ENCODE data around the gene SCARB1. TPM values are rescaled to one million over a fixed set of nuclear protein-coding genes. Genes with fewer than 3 reads are reported as not detected.

The SCARB1 gene
- total and polyA plus RNA-seq, 2 donors = 3.2 to 16.7 TPM

- Histone ChIP-seq H3K9me3 (ENCODE audit: control insufficient read depth in 2 of 2, insufficient read depth in 1 of 2, low read length in 1 of 2) (peaks cover 2 to 13% of the 10 kb centered on the region in 2 donors), H3K4me1 (ENCODE audit: control insufficient read depth in 2 of 2, insufficient read depth in 2 of 2, low read length in 2 of 2) (peaks cover 0 to 21% of the 10 kb centered on the region in 2 donors), H3K36me3 (ENCODE audit: control insufficient read depth in 2 of 2, insufficient read depth in 2 of 2, low read length in 1 of 2) (no peaks in the 10 kb centered on the region), H3K27ac (ENCODE audit: low read depth in 1 of 2, low read length in 1 of 2) (no peak overlapping the region), H3K4me3 (ENCODE audit: low read length in 2 of 2) (no peak overlapping the region), H3K27me3 (ENCODE audit: control insufficient read depth in 2 of 2, insufficient read depth in 1 of 2, low read length in 1 of 2) (peaks cover 0 to 8% of the 10 kb centered on the region in 2 donors)
- DNase-seq (ENCODE audit: low read depth in 6 of 9, low spot score in 9 of 9) = no peak
- 98% methylated on average over 3 of the region's 3 CpGs for WGBS
These were observed 94.5 kb downstream of the SCARB1 start for GRCh38 chr12:124769163-124769530.

GRCh38 chr12:124768452-124769162 lies 95.1 kb downstream of the SCARB1 start:
- no peak overlapping the region for H3K4me3 ChIP-seq (ENCODE audit: low read length in 2 of 2)
- H3K27me3 ChIP-seq (ENCODE audit: control insufficient read depth in 2 of 2, insufficient read depth in 1 of 2, low read length in 1 of 2) = peaks cover 0 to 8% of the 10 kb centered on the region in 2 donors
- H3K4me1 ChIP-seq (ENCODE audit: control insufficient read depth in 2 of 2, insufficient read depth in 2 of 2, low read length in 2 of 2) = peaks cover 0 to 16% of the 10 kb centered on the region in 2 donors
- WGBS = 94% methylated on average over 11 of the region's 11 CpGs
- H3K36me3 ChIP-seq (ENCODE audit: control insufficient read depth in 2 of 2, insufficient read depth in 2 of 2, low read length in 1 of 2) = no peaks in the 10 kb centered on the region
- no peak overlapping the region for H3K27ac ChIP-seq (ENCODE audit: low read depth in 1 of 2, low read length in 1 of 2)
- DNase-seq (ENCODE audit: low read depth in 6 of 9, low spot score in 9 of 9) = no peak
- peaks cover 2 to 18% of the 10 kb centered on the region in 2 donors for H3K9me3 ChIP-seq (ENCODE audit: control insufficient read depth in 2 of 2, insufficient read depth in 1 of 2, low read length in 1 of 2)

DNA sequence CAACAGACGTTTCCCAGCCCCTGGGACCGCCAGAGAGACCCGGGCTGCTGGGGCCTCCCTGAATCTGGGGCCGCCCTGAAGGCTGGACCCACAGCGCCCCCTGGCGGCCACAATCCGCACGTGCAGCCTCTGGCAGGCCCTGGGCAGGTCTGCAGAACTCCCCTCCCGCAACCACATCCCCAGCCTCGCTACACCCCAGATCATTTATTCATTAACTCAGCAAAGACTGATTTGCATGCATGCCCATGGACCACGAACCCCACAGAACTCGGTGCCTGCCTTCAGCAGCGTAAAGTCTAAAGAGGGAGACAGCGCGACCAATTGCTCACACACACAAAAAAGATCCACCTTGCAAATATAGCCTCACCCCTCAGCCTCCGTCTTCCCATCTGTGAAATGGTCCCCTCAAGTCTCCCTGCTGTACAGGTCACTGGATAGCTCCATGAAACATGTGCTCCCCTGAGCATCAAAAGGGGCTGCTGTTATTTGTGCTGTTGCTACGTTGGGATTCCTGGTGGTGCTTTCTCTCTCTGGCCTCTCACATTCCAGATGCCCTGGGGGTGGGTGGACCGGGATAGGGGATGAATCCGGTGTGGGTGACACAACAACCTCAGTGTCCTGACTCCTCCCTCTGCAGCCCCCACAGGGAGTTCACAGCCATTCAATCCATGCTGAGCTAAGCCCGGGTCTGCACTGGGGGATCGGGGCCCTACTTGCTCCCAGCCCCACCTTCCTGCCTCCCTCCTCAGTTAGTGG lies 96.4 kb downstream of the SCARB1 start:
- WGBS = 36% methylated on average over 21 of the region's 21 CpGs
- DNase-seq (ENCODE audit: low read depth in 6 of 9, low spot score in 9 of 9) = peak in 7 of 9 donors; percentile 54 to 87 (median 68)
- no peak overlapping the region for H3K4me3 ChIP-seq (ENCODE audit: low read length in 2 of 2)
- peaks cover 2 to 19% of the 10 kb centered on the region in 2 donors for H3K9me3 ChIP-seq (ENCODE audit: control insufficient read depth in 2 of 2, insufficient read depth in 1 of 2, low read length in 1 of 2)
- H3K4me1 ChIP-seq (ENCODE audit: control insufficient read depth in 2 of 2, insufficient read depth in 2 of 2, low read length in 2 of 2) = peaks cover 0 to 19% of the 10 kb centered on the region in 2 donors
- peaks cover 0 to 8% of the 10 kb centered on the region in 2 donors for H3K27me3 ChIP-seq (ENCODE audit: control insufficient read depth in 2 of 2, insufficient read depth in 1 of 2, low read length in 1 of 2)
- no peaks in the 10 kb centered on the region for H3K36me3 ChIP-seq (ENCODE audit: control insufficient read depth in 2 of 2, insufficient read depth in 2 of 2, low read length in 1 of 2)
- no peak overlapping the region for H3K27ac ChIP-seq (ENCODE audit: low read depth in 1 of 2, low read length in 1 of 2)

GRCh38 chr12:124766727-124767065 lies 97.0 kb downstream of the SCARB1 start:
- H3K4me3 ChIP-seq (ENCODE audit: low read length in 2 of 2) = no peak overlapping the region
- H3K27ac ChIP-seq (ENCODE audit: low read depth in 1 of 2, low read length in 1 of 2) = no peak overlapping the region
- no peak for DNase-seq (ENCODE audit: low read depth in 6 of 9, low spot score in 9 of 9)
- no peaks in the 10 kb centered on the region for H3K36me3 ChIP-seq (ENCODE audit: control insufficient read depth in 2 of 2, insufficient read depth in 2 of 2, low read length in 1 of 2)
- peaks cover 2 to 19% of the 10 kb centered on the region in 2 donors for H3K9me3 ChIP-seq (ENCODE audit: control insufficient read depth in 2 of 2, insufficient read depth in 1 of 2, low read length in 1 of 2)
- peaks cover 0 to 3% of the 10 kb centered on the region in 2 donors for H3K27me3 ChIP-seq (ENCODE audit: control insufficient read depth in 2 of 2, insufficient read depth in 1 of 2, low read length in 1 of 2)
- H3K4me1 ChIP-seq (ENCODE audit: control insufficient read depth in 2 of 2, insufficient read depth in 2 of 2, low read length in 2 of 2) = peaks cover 0 to 22% of the 10 kb centered on the region in 2 donors

DNA sequence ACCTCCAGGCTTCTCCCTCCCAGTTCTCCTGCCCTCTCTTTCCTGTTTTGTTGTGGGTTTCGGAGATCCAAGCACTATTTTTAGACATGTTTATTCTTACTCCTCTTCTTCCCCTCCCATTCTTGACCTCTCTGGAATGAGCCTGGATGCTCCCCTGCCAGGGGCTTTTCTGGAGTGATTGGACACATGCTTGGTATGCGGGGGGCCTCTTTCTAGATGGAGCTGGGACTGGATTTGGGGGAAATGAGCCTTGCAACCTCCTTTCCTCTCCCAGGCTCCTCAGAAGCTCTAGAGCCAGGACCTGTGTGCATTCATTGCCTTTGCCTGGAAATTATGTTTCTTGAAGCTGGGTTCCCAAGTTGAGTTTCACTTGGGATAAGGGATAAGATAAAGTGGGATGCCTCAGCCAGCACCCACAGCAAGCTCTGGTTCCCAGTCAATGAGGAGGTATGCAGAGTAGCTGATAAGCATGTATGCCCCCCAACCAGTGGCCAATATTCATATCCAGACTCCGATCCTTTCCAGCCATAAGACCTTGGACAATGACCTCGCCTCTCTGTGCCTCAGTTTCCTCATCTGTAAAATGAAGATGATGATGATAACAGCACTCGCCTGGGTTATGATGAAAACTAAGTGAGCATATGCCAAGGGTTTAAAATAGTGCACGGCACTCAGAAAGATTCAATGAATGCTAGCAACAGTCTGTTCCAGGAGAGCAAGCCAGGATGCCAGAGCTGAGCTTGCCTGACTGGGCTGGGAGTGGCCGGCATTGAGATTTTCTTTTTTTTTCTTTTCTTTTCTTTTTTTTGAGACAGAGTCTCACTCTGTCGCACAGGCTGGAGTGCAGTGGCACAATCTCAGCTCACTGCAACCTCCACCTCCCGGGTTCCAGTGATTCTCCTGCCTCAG lies 97.8 kb downstream of the SCARB1 start:
- Histone ChIP-seq H3K36me3 (ENCODE audit: control insufficient read depth in 2 of 2, insufficient read depth in 2 of 2, low read length in 1 of 2) (no peaks in the 10 kb centered on the region), H3K9me3 (ENCODE audit: control insufficient read depth in 2 of 2, insufficient read depth in 1 of 2, low read length in 1 of 2) (peaks cover 2 to 22% of the 10 kb centered on the region in 2 donors), H3K27me3 (ENCODE audit: control insufficient read depth in 2 of 2, insufficient read depth in 1 of 2, low read length in 1 of 2) (no peaks in the 10 kb centered on the region), H3K4me3 (ENCODE audit: low read length in 2 of 2) (no peak overlapping the region), H3K27ac (ENCODE audit: low read depth in 1 of 2, low read length in 1 of 2) (no peak overlapping the region), H3K4me1 (ENCODE audit: control insufficient read depth in 2 of 2, insufficient read depth in 2 of 2, low read length in 2 of 2) (peaks cover 0 to 28% of the 10 kb centered on the region in 2 donors)
- WGBS = 96% methylated on average over 9 of the region's 9 CpGs
- no peak for DNase-seq (ENCODE audit: low read depth in 6 of 9, low spot score in 9 of 9)

GRCh38 chr12:124764870-124765580 lies 98.6 kb downstream of the SCARB1 start:
- no peak for DNase-seq (ENCODE audit: low read depth in 6 of 9, low spot score in 9 of 9)
- Histone ChIP-seq H3K4me3 (ENCODE audit: low read length in 2 of 2) (no peak overlapping the region), H3K4me1 (ENCODE audit: control insufficient read depth in 2 of 2, insufficient read depth in 2 of 2, low read length in 2 of 2) (peaks cover 0 to 36% of the 10 kb centered on the region in 2 donors), H3K9me3 (ENCODE audit: control insufficient read depth in 2 of 2, insufficient read depth in 1 of 2, low read length in 1 of 2) (peaks cover 2 to 30% of the 10 kb centered on the region in 2 donors), H3K27ac (ENCODE audit: low read depth in 1 of 2, low read length in 1 of 2) (peak overlapping the region; percentile 41 to 47), H3K36me3 (ENCODE audit: control insufficient read depth in 2 of 2, insufficient read depth in 2 of 2, low read length in 1 of 2) (no peaks in the 10 kb centered on the region), H3K27me3 (ENCODE audit: control insufficient read depth in 2 of 2, insufficient read depth in 1 of 2, low read length in 1 of 2) (no peaks in the 10 kb centered on the region)
- 86% methylated on average over 2 of the region's 2 CpGs for WGBS

- Histone ChIP-seq H3K4me3 (ENCODE audit: low read length in 2 of 2) (no peak overlapping the region), H3K36me3 (ENCODE audit: control insufficient read depth in 2 of 2, insufficient read depth in 2 of 2, low read length in 1 of 2) (no peaks in the 10 kb centered on the region), H3K27me3 (ENCODE audit: control insufficient read depth in 2 of 2, insufficient read depth in 1 of 2, low read length in 1 of 2) (no peaks in the 10 kb centered on the region), H3K4me1 (ENCODE audit: control insufficient read depth in 2 of 2, insufficient read depth in 2 of 2, low read length in 2 of 2) (peaks cover 0 to 41% of the 10 kb centered on the region in 2 donors), H3K27ac (ENCODE audit: low read depth in 1 of 2, low read length in 1 of 2) (peak overlapping the region; percentile 41 to 47), H3K9me3 (ENCODE audit: control insufficient read depth in 2 of 2, insufficient read depth in 1 of 2, low read length in 1 of 2) (peaks cover 2 to 30% of the 10 kb centered on the region in 2 donors)
- WGBS = 94% methylated on average over 3 of the region's 3 CpGs
- no peak for DNase-seq (ENCODE audit: low read depth in 6 of 9, low spot score in 9 of 9)
These were observed 99.2 kb downstream of the SCARB1 start for GRCh38 chr12:124764451-124764850.

GRCh38 chr12:124763594-124763979 lies 100.1 kb downstream of the SCARB1 start:
- WGBS = 39% methylated on average over 5 of the region's 5 CpGs
- no peak for DNase-seq (ENCODE audit: low read depth in 6 of 9, low spot score in 9 of 9)
- no peaks in the 10 kb centered on the region for H3K36me3 ChIP-seq (ENCODE audit: control insufficient read depth in 2 of 2, insufficient read depth in 2 of 2, low read length in 1 of 2)
- no peak overlapping the region for H3K4me3 ChIP-seq (ENCODE audit: low read length in 2 of 2)
- H3K4me1 ChIP-seq (ENCODE audit: control insufficient read depth in 2 of 2, insufficient read depth in 2 of 2, low read length in 2 of 2) = peaks cover 0 to 43% of the 10 kb centered on the region in 2 donors
- no peak overlapping the region for H3K27ac ChIP-seq (ENCODE audit: low read depth in 1 of 2, low read length in 1 of 2)
- H3K9me3 ChIP-seq (ENCODE audit: control insufficient read depth in 2 of 2, insufficient read depth in 1 of 2, low read length in 1 of 2) = peaks cover 2 to 30% of the 10 kb centered on the region in 2 donors
- H3K27me3 ChIP-seq (ENCODE audit: control insufficient read depth in 2 of 2, insufficient read depth in 1 of 2, low read length in 1 of 2) = no peaks in the 10 kb centered on the region

All from thymus (tissue), 11 donors.